PC-9 (cell line): Measurements from ENCODE around the gene NSD2.

Source experiments
- CTCF ChIP-seq: fragments of 200-600 bp; sonication (generic); conservative IDR thresholded peaks from 2 replicates; pipeline ENCODE4 v1.6.1; 2017; ENCODE audit warnings: mixed run types, antibody characterized with exemption, mild to moderate bottlenecking, moderate library complexity
- EZH2 ChIP-seq: fragments of 200-600 bp; sonication (generic); IDR thresholded peaks from 2 replicates; pipeline ENCODE4 v1.8.0; 2017; ENCODE audit warnings: antibody characterized with exemption, low read depth

DNA sequence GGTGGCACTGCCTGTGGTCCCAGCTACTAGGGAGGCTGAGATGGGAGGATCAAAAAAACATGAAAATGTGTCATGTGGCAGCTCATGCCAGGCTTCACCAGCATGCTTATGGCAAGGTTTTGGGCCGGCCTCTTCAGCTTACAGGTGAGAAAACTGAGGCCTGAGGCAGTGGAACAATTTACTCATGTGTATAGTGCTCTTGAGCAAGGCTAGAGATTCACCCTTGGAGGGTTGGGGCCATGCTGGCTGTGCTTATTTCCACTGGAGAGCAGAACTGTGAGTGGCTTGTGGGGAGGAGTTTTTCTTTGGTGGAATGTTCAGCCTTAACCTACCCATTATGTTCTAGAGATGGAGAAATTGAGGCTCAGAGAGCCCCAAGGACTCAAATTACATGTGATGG is 31.8 kb downstream of the NSD2 start:
- TF ChIP-seq CTCF (no peak), EZH2 (no peak)
